EH (cell line): Measurements from ENCODE around the gene PPARD.
A peak's percentile ranks its signal among the peaks of the same experiment; 100 is the strongest.

ENCODE experiments used
- DNase-seq: peaks from one replicate; pipeline ENCODE4 v3.0.0-alpha.2; 2015; ENCODE audit warnings: low read depth

Gene PPARD

GRCh38 chr6:35441642-35442041 is 99.3 kb downstream of the PPARD start:
- DNase-seq, result no peak

DNA sequence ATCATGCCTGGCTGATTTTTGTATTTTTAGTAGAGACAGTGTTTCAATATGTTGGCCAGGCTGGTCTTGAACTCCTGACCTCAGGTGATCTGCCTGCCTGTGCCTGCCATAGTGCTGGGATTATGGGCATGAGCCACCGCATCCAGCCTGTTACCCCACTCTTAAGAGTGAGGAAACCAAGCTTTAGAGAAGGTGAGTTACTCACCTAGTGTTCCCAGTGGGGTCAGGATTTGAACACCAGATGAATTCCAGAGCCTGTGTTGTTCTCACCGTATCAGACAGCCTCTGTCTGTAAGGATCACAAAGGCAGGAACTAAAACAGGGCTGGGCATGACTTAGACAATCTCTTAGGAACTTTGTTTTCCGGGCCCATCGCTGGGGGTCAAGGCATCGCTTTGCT is 100.3 kb downstream of the PPARD start:
- DNase-seq, result no peak

DNA sequence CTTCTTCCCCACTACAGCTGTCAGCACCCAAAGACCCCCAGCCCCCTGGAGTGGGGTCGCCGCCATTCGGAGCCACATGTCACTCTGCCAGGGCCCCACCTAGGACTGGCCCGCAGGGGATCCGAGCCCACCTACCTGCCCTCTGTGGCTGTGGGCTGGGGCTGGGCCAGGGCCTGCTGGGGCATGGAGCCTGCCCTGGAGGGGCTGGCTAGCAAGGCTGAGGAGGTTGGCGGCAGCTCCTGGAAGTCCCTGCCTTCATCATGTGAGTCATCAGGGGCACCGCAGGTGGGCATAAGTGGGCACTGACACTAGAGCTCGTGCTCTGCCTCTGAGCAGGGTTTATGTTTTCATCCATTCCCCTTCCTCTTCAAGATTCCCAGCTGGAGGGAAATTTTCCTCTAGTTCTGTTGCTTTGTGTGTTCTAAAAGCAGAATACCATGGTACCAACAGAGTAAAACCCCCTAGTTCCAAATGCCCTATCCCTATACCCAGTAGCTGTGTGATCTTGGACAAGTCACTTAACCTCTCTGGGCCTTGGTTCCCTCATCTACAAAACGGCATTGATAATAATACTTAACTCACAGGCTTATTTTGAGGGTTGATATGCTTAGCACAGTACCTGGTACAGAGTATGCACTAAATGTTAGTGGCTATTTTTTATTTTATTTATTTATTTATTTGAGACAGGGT is 101.1 kb downstream of the PPARD start:
- DNase-seq, result no peak

- DNase-seq, result peak; percentile 62
Observed at GRCh38 chr6:35445691-35446090, 103.3 kb downstream of the PPARD start.

- DNase-seq, result peak; percentile 13
Observed at GRCh38 chr6:35448191-35448590, 105.8 kb downstream of the PPARD start.

DNA sequence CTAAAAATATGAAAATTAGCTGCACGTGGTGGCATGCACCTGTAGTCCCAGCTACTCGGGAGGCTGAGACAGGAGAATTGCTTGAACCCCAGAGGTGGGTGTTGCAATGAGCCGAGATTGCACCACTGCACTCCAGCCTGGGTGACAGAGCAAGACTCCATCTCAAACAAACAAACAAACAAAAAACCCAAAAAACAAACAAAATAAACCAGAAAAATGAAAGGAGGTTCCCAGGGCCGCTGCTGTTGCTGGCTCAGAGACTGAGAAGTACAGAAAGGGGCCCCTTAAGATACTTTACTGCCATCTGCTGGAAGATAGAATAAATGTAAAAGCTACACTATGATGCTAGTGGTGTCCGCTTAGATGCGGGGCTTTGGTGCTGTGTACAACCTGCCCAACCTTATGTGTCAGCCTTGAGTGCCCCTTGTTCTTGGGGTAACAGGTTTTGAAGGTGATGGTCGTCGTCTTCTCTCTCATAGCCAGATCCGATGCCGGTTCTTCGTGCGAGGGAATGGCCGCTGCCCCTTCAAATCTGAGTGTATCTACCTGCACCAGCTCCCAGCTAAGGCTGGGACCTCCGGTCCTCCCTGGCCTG is 107.0 kb downstream of the PPARD start:
- peak; percentile 80 for DNase-seq

DNA sequence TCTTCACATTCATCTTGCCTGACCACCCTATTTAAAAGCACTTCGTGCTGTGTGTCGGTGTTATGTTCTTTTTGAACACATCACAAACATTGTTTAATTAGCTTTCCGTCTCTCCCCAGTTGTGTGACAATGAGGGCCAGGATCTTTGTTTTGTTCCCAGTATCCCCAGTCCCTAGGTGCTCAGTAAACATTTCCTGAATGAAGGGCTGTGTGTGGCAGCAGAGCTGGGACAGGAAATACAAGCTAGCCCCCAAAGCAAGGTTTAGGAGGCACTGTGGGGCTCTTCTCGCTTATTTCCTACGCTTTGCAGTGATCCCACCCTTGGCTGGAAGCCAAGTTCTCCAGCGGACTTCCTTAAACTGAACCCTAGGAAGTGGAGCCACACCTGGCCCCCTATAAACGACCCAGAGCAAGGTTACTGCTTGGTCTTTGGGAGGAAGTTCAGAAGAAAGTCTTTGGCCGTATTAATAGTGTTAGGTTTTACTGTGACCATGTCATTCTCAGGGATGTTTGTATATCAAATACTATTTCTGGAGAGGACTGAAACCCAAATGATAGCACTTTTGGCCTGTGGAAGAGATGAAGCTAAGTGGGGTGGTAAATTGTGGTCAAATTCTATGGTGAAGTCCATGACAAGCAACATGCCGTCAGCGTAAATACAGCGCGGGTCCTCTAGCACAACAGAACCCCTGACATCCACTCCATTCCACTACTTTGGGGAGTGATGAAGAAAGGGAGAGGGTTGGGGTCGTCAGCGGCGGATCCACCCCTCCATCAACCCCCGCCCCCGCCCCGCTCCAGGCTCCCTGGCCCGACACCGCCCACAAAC is 109.2 kb downstream of the PPARD start:
- DNase-seq, result no peak

GRCh38 chr6:35452183-35453090 is 110.1 kb downstream of the PPARD start, which contains the start of gene FANCE:
Gene FANCE (plus strand): TSS chr6:35452338. CDS start chr6:35452546, 208 bp downstream.
- DNase-seq, result peak; percentile 89

DNA sequence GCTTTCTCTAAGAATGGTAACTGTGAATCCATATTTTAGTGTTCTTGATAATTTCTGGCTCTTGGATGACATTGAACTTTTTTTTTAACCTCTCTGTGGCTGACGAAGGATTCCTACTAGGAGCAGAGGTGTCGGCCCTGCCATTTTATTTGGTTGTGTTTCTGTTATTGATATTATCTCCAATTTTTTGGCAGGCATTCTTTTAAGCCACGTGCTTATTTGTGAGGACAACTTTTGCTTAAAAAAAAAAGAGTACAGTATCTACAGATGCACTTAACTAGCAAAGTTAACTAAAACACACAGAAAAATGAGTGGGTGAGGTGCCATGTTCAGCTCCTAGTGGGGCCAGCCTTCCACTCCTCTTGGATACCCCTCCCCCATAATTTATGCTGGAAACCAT is 110.9 kb downstream of the PPARD start:
- no peak for DNase-seq

GRCh38 chr6:35454391-35455110 is 112.2 kb downstream of the PPARD start:
- DNase-seq, result peak; percentile 35

DNA sequence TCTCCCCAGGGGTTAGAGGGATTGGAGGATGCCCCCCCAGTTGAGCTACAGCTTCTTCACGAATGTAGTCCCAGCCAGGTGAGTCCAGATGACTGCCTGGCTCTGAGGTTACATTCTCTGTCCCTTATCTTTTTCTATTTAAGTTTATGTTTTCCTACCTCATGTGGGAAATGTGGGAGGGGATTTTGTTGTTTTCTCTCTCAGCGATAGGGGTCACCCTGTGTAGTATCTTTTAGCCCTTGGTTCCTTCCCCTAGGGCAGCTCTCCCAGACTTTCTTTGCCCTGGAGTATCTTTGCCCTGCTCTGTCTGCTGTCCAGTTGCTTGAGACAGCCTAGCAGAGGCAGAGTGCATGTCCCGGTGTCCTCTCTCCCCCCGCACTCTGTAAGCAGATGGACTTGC is 115.5 kb downstream of the PPARD start:
- DNase-seq, result no peak

- no peak for DNase-seq
Observed at GRCh38 chr6:35461270-35461669, 118.9 kb downstream of the PPARD start.

GRCh38 chr6:35463292-35463691 is 120.9 kb downstream of the PPARD start:
- no peak for DNase-seq

GRCh38 chr6:35465646-35466045 is 123.3 kb downstream of the PPARD start:
- no peak for DNase-seq

DNA sequence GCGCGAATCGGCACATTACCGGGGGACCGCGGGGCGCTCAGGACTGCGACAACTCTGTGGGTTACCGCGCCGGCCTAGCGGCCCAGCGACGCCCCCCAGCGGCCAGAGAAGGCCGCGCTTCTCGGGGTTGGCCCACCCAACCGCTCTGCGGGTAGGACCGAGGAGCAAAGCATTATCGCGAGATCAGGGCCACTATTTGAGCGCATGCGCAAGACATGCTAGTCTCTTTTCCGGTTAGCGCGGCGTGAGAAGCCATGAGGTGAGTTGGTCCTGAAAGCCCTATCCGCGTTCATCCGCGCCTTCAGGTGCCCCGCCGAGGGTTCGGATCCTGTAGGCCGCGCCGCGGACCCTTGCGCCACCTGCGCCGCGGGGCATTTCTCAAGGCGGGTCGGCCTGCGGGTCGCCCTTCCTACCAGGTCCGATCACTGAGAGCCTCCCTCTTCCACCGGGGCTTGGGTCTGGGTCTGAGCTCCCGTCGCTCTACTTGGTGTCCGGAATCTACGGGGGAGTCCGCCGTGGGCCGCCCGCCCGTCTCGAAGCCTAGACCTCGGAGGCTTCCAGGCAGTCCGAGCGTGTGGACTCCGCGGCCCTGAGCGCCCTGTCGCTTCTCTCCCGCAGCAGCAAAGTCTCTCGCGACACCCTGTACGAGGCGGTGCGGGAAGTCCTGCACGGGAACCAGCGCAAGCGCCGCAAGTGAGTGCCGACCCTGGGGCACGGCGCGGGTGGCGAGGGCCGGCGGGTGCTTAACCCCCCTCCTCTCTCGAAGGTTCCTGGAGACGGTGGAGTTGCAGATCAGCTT is 126.0 kb downstream of the PPARD start, which contains the start of gene RPL10A:
RPL10A (plus strand) TSS at position 221 of the 799 bp plus-strand sequence; CDS start at position 255, 34 bp downstream.
- DNase-seq, result peak; percentile 97

DNA sequence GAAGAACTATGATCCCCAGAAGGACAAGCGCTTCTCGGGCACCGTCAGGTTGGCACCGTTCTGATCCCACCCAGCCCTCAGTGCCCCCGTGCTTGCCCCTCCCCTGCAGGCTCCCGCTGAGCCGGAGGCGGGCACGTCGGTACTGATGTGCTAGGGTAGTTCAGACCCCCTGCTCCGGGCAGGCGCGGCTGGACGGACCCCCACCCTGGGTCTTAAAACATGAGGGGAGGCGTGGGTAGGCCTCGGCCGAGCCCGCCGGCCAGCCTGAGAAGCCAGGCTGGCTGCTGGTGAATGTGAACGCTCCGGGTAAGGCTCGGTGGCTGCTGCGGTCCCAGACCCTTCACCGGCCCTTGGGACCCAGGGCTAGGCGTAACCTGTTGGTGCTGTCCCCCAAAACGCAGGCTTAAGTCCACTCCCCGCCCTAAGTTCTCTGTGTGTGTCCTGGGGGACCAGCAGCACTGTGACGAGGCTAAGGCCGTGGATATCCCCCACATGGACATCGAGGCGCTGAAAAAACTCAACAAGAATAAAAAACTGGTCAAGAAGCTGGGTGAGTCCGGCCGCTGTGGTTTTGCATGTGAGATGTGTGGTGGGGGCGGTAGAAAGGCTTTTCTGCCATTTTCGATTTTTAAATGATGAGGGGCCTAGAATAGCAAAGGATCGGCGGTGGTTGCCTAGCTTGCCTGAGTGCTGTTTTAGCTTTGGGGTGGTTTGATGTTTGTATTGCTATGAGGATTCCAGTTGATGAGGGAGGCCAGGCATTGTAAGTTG is 126.8 kb downstream of the PPARD start:
- DNase-seq, result no peak

DNA sequence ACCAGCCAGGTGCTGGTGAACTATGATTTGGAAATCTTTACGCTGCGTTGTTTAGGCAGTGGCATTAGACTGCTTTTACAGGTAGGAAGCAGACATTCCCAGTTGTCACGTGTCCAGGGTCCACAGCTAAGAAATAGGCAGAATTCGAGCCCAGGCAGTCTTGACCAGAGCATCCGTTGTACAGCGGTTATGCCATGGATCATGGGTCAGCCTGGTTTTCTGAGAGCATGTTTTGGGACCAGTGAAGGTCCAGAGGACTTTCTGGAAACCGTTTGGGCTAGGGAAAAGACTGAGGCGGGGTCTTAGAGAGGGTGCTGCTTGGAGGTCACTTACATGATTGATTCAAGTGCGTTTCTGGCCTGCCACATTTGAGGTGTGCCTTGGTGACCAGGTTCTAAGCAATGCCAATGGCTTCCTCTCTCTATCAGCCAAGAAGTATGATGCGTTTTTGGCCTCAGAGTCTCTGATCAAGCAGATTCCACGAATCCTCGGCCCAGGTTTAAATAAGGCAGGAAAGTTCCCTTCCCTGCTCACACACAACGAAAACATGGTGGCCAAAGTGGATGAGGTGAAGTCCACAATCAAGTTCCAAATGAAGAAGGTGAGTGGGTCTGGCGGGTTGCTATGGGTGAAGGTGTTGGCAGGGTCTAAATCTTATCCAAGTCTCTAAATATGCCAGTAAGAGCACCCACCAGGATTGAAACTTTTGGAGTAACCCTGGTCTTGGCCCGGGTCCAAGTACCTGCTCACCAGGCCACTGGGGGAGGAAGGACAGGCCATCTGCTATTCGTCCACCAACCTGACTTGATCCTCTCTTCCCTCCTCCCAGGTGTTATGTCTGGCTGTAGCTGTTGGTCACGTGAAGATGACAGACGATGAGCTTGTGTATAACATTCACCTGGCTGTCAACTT is 127.6 kb downstream of the PPARD start:
- DNase-seq, result peak; percentile 45

- DNase-seq, result no peak
Observed at GRCh38 chr6:35470663-35471120, 128.3 kb downstream of the PPARD start.
